ENCODE measurements around the gene PSME3.

PSME3 gene

DNA sequence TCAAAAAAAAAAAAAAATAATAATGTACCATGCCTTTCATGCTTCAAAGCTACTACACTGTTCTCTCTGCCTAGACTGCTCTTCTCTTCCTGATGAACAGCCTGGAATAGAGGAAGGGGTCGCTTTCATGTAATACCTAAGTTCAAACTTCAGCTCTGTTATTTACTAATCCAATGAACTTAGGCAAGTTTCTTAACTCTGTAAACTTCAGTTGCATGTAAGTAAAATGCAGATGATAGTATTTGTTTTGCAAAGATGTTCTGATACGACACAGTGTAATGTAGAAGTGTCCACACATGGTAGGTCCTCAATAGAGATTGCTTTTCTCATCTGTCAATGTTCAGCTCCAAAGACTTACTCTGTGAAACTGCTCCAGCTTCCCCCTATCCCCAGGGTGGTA, 41.2 kb upstream of the PSME3 start:
- TF ChIP-seq NFIC (IDR thresholded peaks at IDR 0.05), result no peak
- TF ChIP-seq YY1 (IDR thresholded peaks at IDR 0.05; ENCODE audit: low read depth), result no peak
- no peak for TF ChIP-seq EP300 (IDR thresholded peaks at IDR 0.05; ENCODE audit: borderline replicate concordance)
- no peak for TF ChIP-seq FOXM1 (IDR thresholded peaks at IDR 0.05; ENCODE audit: borderline replicate concordance, low read depth)

DNA sequence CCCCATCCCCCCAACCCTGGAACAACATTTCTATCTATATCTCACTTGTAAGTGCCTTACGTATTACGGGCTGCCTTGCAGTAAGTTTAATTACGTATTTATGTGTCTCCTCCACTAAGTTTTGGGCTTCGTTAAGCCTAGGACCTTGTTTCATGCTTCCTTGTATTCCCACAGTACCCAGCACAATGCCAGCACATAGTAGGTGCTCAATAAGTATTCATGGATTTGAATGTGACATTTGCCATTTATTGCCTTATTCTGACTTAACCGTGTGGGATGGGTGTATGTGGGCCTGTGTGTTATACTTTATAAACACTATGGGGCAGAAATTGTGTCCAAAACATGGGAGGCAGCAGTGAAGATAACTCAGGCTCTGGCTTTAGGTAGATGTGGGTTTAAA, 40.7 kb upstream of the PSME3 start:
- TF ChIP-seq EP300 (IDR thresholded peaks at IDR 0.05; ENCODE audit: borderline replicate concordance) (no peak), EGR1 (IDR thresholded peaks at IDR 0.05) (no peak), RAD21 (IDR thresholded peaks at IDR 0.05; ENCODE audit: low read depth) (no peak), TAF1 (IDR thresholded peaks at IDR 0.05; ENCODE audit: low read depth) (no peak), NFIC (IDR thresholded peaks at IDR 0.05) (no peak)
- TF ChIP-seq, protein P1, sequence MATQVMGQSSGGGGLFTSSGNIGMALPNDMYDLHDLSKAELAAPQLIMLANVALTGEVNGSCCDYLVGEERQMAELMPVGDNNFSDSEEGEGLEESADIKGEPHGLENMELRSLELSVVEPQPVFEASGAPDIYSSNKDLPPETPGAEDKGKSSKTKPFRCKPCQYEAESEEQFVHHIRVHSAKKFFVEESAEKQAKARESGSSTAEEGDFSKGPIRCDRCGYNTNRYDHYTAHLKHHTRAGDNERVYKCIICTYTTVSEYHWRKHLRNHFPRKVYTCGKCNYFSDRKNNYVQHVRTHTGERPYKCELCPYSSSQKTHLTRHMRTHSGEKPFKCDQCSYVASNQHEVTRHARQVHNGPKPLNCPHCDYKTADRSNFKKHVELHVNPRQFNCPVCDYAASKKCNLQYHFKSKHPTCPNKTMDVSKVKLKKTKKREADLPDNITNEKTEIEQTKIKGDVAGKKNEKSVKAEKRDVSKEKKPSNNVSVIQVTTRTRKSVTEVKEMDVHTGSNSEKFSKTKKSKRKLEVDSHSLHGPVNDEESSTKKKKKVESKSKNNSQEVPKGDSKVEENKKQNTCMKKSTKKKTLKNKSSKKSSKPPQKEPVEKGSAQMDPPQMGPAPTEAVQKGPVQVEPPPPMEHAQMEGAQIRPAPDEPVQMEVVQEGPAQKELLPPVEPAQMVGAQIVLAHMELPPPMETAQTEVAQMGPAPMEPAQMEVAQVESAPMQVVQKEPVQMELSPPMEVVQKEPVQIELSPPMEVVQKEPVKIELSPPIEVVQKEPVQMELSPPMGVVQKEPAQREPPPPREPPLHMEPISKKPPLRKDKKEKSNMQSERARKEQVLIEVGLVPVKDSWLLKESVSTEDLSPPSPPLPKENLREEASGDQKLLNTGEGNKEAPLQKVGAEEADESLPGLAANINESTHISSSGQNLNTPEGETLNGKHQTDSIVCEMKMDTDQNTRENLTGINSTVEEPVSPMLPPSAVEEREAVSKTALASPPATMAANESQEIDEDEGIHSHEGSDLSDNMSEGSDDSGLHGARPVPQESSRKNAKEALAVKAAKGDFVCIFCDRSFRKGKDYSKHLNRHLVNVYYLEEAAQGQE (IDR thresholded peaks at IDR 0.05; ENCODE audit: low read depth), result no peak

- no peak for TF ChIP-seq TEAD4 (IDR thresholded peaks at IDR 0.05)
Observed at GRCh38 chr17:42795061-42795460, 38.1 kb upstream of the PSME3 start.

DNA sequence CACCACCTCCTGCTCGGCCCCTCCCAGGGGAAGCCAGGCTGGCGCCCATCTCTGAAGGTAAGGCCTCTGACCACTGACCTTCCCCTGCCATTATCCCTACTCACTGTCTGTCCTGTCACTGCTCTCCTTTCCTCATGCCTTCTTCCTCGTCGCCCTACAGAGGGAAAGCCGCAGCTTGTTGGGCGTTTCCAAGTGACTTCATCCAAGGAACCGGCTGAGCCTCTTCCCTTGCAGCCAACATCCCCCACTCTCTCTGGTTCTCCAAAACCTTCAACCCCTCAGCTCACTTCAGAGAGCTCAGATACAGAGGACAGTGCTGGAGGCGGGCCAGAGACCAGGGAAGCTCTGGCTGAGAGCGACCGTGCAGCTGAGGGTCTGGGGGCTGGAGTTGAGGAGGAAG, 37.7 kb upstream of the PSME3 start:
- TF ChIP-seq TCF12 (IDR thresholded peaks at IDR 0.05; ENCODE audit: low read depth), result no peak

DNA sequence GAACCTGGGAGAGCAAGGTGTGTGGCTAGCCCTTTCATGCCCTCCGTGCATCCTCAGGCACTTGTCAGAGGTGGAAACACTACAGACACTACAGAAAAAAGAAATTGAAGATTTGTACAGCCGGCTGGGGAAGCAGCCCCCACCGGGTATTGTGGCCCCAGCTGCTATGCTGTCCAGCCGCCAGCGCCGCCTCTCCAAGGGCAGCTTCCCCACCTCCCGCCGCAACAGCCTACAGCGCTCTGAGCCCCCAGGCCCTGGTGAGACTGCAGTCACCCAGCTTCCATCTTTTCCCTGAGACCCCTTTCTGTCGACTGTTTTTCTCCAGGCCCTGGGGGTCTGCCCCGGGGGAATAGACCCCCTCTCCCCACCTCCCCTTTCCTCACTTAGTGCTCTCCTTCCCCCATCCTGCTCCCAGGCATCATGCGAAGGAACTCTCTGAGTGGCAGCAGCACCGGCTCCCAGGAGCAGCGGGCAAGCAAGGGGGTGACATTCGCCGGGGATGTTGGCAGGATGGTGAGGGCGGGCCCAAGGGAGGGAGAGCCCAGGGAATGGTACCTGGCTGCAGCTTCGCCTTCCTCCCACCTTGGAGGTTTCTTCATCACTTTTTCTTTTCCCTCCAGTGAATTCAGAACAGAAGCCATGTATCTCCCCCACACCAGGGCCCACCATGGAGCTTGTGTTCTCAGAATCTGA, 37.0 kb upstream of the PSME3 start:
- TF ChIP-seq TEAD4 (IDR thresholded peaks at IDR 0.05) (no peak), NFIC (IDR thresholded peaks at IDR 0.05) (no peak), EGR1 (IDR thresholded peaks at IDR 0.05) (no peak), TAF1 (IDR thresholded peaks at IDR 0.05; ENCODE audit: low read depth) (no peak), TCF12 (IDR thresholded peaks at IDR 0.05; ENCODE audit: low read depth) (no peak), ZBTB7A (IDR thresholded peaks at IDR 0.05; ENCODE audit: low read depth) (no peak), RAD21 (IDR thresholded peaks at IDR 0.05; ENCODE audit: low read depth) (no peak), EP300 (IDR thresholded peaks at IDR 0.05; ENCODE audit: borderline replicate concordance) (no peak), FOXM1 (IDR thresholded peaks at IDR 0.05; ENCODE audit: borderline replicate concordance, low read depth) (no peak), CEBPB (IDR thresholded peaks at IDR 0.05) (no peak), CREB1 (IDR thresholded peaks at IDR 0.05; ENCODE audit: low read depth) (no peak), YY1 (IDR thresholded peaks at IDR 0.05; ENCODE audit: low read depth) (no peak), USF1 (IDR thresholded peaks at IDR 0.05) (no peak)
- TF ChIP-seq, protein P2, sequence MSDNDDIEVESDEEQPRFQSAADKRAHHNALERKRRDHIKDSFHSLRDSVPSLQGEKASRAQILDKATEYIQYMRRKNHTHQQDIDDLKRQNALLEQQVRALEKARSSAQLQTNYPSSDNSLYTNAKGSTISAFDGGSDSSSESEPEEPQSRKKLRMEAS (IDR thresholded peaks at IDR 0.05), result no peak

- no peak for TF ChIP-seq USF1 (IDR thresholded peaks at IDR 0.05)
- no peak for TF ChIP-seq NFIC (IDR thresholded peaks at IDR 0.05)
- no peak for TF ChIP-seq EP300 (IDR thresholded peaks at IDR 0.05; ENCODE audit: borderline replicate concordance)
- TF ChIP-seq TCF12 (IDR thresholded peaks at IDR 0.05; ENCODE audit: low read depth), result no peak
- no peak for TF ChIP-seq TEAD4 (IDR thresholded peaks at IDR 0.05)
- TF ChIP-seq CREB1 (IDR thresholded peaks at IDR 0.05; ENCODE audit: low read depth), result no peak
- TF ChIP-seq ZBTB7A (IDR thresholded peaks at IDR 0.05; ENCODE audit: low read depth), result no peak
- no peak for TF ChIP-seq RAD21 (IDR thresholded peaks at IDR 0.05; ENCODE audit: low read depth)
- TF ChIP-seq CEBPB (IDR thresholded peaks at IDR 0.05), result no peak
- TF ChIP-seq YY1 (IDR thresholded peaks at IDR 0.05; ENCODE audit: low read depth), result no peak
- TF ChIP-seq FOXM1 (IDR thresholded peaks at IDR 0.05; ENCODE audit: borderline replicate concordance, low read depth), result no peak
- TF ChIP-seq, protein P2 (IDR thresholded peaks at IDR 0.05), result no peak
- TF ChIP-seq EGR1 (IDR thresholded peaks at IDR 0.05), result no peak
- TF ChIP-seq, protein P1 (IDR thresholded peaks at IDR 0.05; ENCODE audit: low read depth), result no peak
- TF ChIP-seq TAF1 (IDR thresholded peaks at IDR 0.05; ENCODE audit: low read depth), result no peak
Observed at GRCh38 chr17:42797067-42798007, 35.9 kb upstream of the PSME3 start.
